ENCODE measurements around the gene PRKCE. TPM values are rescaled to one million over a fixed set of nuclear protein-coding genes. Genes with fewer than 3 reads are reported as not detected.

PRKCE gene
- total RNA-seq, 1 experiment from 2014 or later, result 2.4 TPM

GRCh38 chr2:45834372-45834771, 182.9 kb downstream of the PRKCE start:
- ChIA-PET CTCF (no interaction called here), POLR2A (ENCODE audit: low non-redundant PET) (no interaction called here)
- no peaks in the 10 kb centered on the region for H3K4me1 ChIP-seq (ENCODE audit: insufficient read depth, low read length, poor library complexity, severe bottlenecking)
- no peak overlapping the region for H3K27ac ChIP-seq (ENCODE audit: low read depth, low read length, poor library complexity, severe bottlenecking)
- peaks cover 12% of the 10 kb centered on the region for H3K9me3 ChIP-seq (ENCODE audit: low read depth, low read length, poor library complexity, severe bottlenecking)
- no peak for DNase-seq (ENCODE audit: low spot score)
- intact Hi-C loops (cut with micrococcal nuclease; ENCODE audit: unreplicated experiment), result no loop called here
- TF ChIP-seq EZH2 (IDR thresholded peaks at IDR 0.05; ENCODE audit: borderline replicate concordance, low read depth, low read length, poor library complexity, severe bottlenecking) (no peak), CTCF (conservative IDR thresholded peaks at IDR 0.05; ENCODE audit: low read depth, low read length) (no peak)
- H3K27me3 ChIP-seq (replicated peaks; ENCODE audit: insufficient read depth, low read depth, low read length, poor library complexity), result no peaks in the 10 kb centered on the region
- BruUV-seq (replicated peaks), result no TSS peak
- no peak overlapping the region for H3K4me3 ChIP-seq (ENCODE audit: low read depth, low read length, poor library complexity, severe bottlenecking)
- no peaks in the 10 kb centered on the region for H3K36me3 ChIP-seq (ENCODE audit: insufficient read depth, low read length, poor library complexity, severe bottlenecking)

- no TSS peak for BruUV-seq (replicated peaks)
- intact Hi-C loops (cut with micrococcal nuclease; ENCODE audit: unreplicated experiment), result no loop called here
- no peak overlapping the region for H3K4me3 ChIP-seq (ENCODE audit: low read depth, low read length, poor library complexity, severe bottlenecking)
- H3K27ac ChIP-seq (ENCODE audit: low read depth, low read length, poor library complexity, severe bottlenecking), result no peak overlapping the region
- H3K27me3 ChIP-seq (replicated peaks; ENCODE audit: insufficient read depth, low read depth, low read length, poor library complexity), result no peaks in the 10 kb centered on the region
- H3K9me3 ChIP-seq (ENCODE audit: low read depth, low read length, poor library complexity, severe bottlenecking), result peaks cover 12% of the 10 kb centered on the region
- CTCF ChIA-PET, result no interaction called here
- POLR2A ChIA-PET (ENCODE audit: low non-redundant PET), result interaction anchor here (0.6 kb wide), 1 partner anchor 27 kb away, joined by 3 read pairs; no protein-coding TSS in a partner anchor
- DNase-seq (ENCODE audit: low spot score), result no peak
- no peaks in the 10 kb centered on the region for H3K36me3 ChIP-seq (ENCODE audit: insufficient read depth, low read length, poor library complexity, severe bottlenecking)
- TF ChIP-seq EZH2 (IDR thresholded peaks at IDR 0.05; ENCODE audit: borderline replicate concordance, low read depth, low read length, poor library complexity, severe bottlenecking), result no peak
- no peak for TF ChIP-seq CTCF (conservative IDR thresholded peaks at IDR 0.05; ENCODE audit: low read depth, low read length)
- no peaks in the 10 kb centered on the region for H3K4me1 ChIP-seq (ENCODE audit: insufficient read depth, low read length, poor library complexity, severe bottlenecking)
These were observed 183.4 kb downstream of the PRKCE start for GRCh38 chr2:45834858-45835257.

- no TSS peak for BruUV-seq (replicated peaks)
- H3K27ac ChIP-seq (ENCODE audit: low read depth, low read length, poor library complexity, severe bottlenecking), result no peak overlapping the region
- no peaks in the 10 kb centered on the region for H3K27me3 ChIP-seq (replicated peaks; ENCODE audit: insufficient read depth, low read depth, low read length, poor library complexity)
- ChIA-PET POLR2A (ENCODE audit: low non-redundant PET) (no interaction called here), CTCF (interaction anchor here (0.6 kb wide), 1 partner anchor 33 kb away, joined by 3 read pairs; no protein-coding TSS in a partner anchor)
- intact Hi-C loops (cut with micrococcal nuclease; ENCODE audit: unreplicated experiment), result no loop called here
- no peaks in the 10 kb centered on the region for H3K9me3 ChIP-seq (ENCODE audit: low read depth, low read length, poor library complexity, severe bottlenecking)
- H3K36me3 ChIP-seq (ENCODE audit: insufficient read depth, low read length, poor library complexity, severe bottlenecking), result no peaks in the 10 kb centered on the region
- no peak for TF ChIP-seq CTCF (conservative IDR thresholded peaks at IDR 0.05; ENCODE audit: low read depth, low read length)
- no peak for TF ChIP-seq EZH2 (IDR thresholded peaks at IDR 0.05; ENCODE audit: borderline replicate concordance, low read depth, low read length, poor library complexity, severe bottlenecking)
- no peak overlapping the region for H3K4me3 ChIP-seq (ENCODE audit: low read depth, low read length, poor library complexity, severe bottlenecking)
- DNase-seq (ENCODE audit: low spot score), result no peak
- H3K4me1 ChIP-seq (ENCODE audit: insufficient read depth, low read length, poor library complexity, severe bottlenecking), result no peaks in the 10 kb centered on the region
These were observed 184.8 kb downstream of the PRKCE start for GRCh38 chr2:45836316-45836715.
